Measurements from ENCODE around the gene RBPJ. TPM values are rescaled to one million over a fixed set of nuclear protein-coding genes. Genes with fewer than 3 reads are reported as not detected.

Gene RBPJ
- polyA plus RNA-seq, 4 donors = 13.0 to 50.6 (median 17.8) TPM

- H3K27me3 ChIP-seq (ENCODE audit: control insufficient read depth in 3 of 3, insufficient read depth in 3 of 3, low read length in 3 of 3) = no peaks in the 10 kb centered on the region
- H3K4me1 ChIP-seq (ENCODE audit: control insufficient read depth in 3 of 3, insufficient read depth in 2 of 3, low read depth in 1 of 3, low read length in 2 of 3) = no peaks in the 10 kb centered on the region
- FAIRE-seq (no peak), DNase-seq (no peak)
- WGBS, 3 donors = 96% methylated on average over 5 of the region's 5 CpGs
- no peak overlapping the region for H3K4me3 ChIP-seq (ENCODE audit: low read depth in 1 of 3, low read length in 3 of 3)
- H3K9me3 ChIP-seq (ENCODE audit: control insufficient read depth in 2 of 2, insufficient read depth in 1 of 2, low read depth in 1 of 2, low read length in 1 of 2) = peaks cover 0 to 3% of the 10 kb centered on the region in 2 donors
- peaks cover 0 to 9% (median 0%) of the 10 kb centered on the region in 3 donors for H3K36me3 ChIP-seq (ENCODE audit: control insufficient read depth in 3 of 3, insufficient read depth in 2 of 3, low read depth in 1 of 3, low read length in 3 of 3)
- no peak overlapping the region for H3K27ac ChIP-seq (ENCODE audit: low read depth in 1 of 3, low read length in 2 of 3)
These were observed 121.0 kb downstream of the RBPJ start for GRCh38 chr4:26441771-26442170.

- FAIRE-seq = no peak
- Histone ChIP-seq H3K36me3 (ENCODE audit: control insufficient read depth in 3 of 3, insufficient read depth in 2 of 3, low read depth in 1 of 3, low read length in 3 of 3) (no peaks in the 10 kb centered on the region), H3K27me3 (ENCODE audit: control insufficient read depth in 3 of 3, insufficient read depth in 3 of 3, low read length in 3 of 3) (no peaks in the 10 kb centered on the region), H3K27ac (ENCODE audit: low read depth in 1 of 3, low read length in 2 of 3) (no peak overlapping the region), H3K9me3 (ENCODE audit: control insufficient read depth in 2 of 2, insufficient read depth in 1 of 2, low read depth in 1 of 2, low read length in 1 of 2) (peaks cover 0 to 3% of the 10 kb centered on the region in 2 donors), H3K4me3 (ENCODE audit: low read depth in 1 of 3, low read length in 3 of 3) (no peak overlapping the region), H3K4me1 (ENCODE audit: control insufficient read depth in 3 of 3, insufficient read depth in 2 of 3, low read depth in 1 of 3, low read length in 2 of 3) (peaks cover 0 to 4% (median 0%) of the 10 kb centered on the region in 3 donors)
- DNase-seq = no peak
- 69 to 85% (median 85%) methylated on average over 8 of the region's 8 CpGs for WGBS, 3 donors
These were observed 126.6 kb downstream of the RBPJ start for GRCh38 chr4:26447378-26447777.

GRCh38 chr4:26450418-26450817 lies 129.6 kb downstream of the RBPJ start:
- H3K27me3 ChIP-seq (ENCODE audit: control insufficient read depth in 3 of 3, insufficient read depth in 3 of 3, low read length in 3 of 3) = no peaks in the 10 kb centered on the region
- no peak for FAIRE-seq

GRCh38 chr4:26451597-26451996 lies 130.8 kb downstream of the RBPJ start:
- Histone ChIP-seq H3K27ac (ENCODE audit: low read depth in 1 of 3, low read length in 2 of 3) (no peak overlapping the region), H3K4me3 (ENCODE audit: low read depth in 1 of 3, low read length in 3 of 3) (no peak overlapping the region), H3K27me3 (ENCODE audit: control insufficient read depth in 3 of 3, insufficient read depth in 3 of 3, low read length in 3 of 3) (no peaks in the 10 kb centered on the region), H3K36me3 (ENCODE audit: control insufficient read depth in 3 of 3, insufficient read depth in 2 of 3, low read depth in 1 of 3, low read length in 3 of 3) (no peaks in the 10 kb centered on the region), H3K9me3 (ENCODE audit: control insufficient read depth in 2 of 2, insufficient read depth in 1 of 2, low read depth in 1 of 2, low read length in 1 of 2) (peaks cover 0 to 8% of the 10 kb centered on the region in 2 donors), H3K4me1 (ENCODE audit: control insufficient read depth in 3 of 3, insufficient read depth in 2 of 3, low read depth in 1 of 3, low read length in 2 of 3) (peaks cover 0 to 5% (median 0%) of the 10 kb centered on the region in 3 donors)
- no peak for DNase-seq
- 63 to 78% (median 71%) methylated on average over 3 of the region's 3 CpGs for WGBS, 3 donors
- no peak for FAIRE-seq

More at GRCh38 chr4:26450418-26450817, 129.6 kb downstream of the RBPJ start:
- H3K36me3 ChIP-seq (ENCODE audit: control insufficient read depth in 3 of 3, insufficient read depth in 2 of 3, low read depth in 1 of 3, low read length in 3 of 3) = no peaks in the 10 kb centered on the region
- WGBS, 3 donors = 87 to 94% (median 92%) methylated on average over 5 of the region's 5 CpGs
- peaks cover 0 to 8% of the 10 kb centered on the region in 2 donors for H3K9me3 ChIP-seq (ENCODE audit: control insufficient read depth in 2 of 2, insufficient read depth in 1 of 2, low read depth in 1 of 2, low read length in 1 of 2)
- H3K4me3 ChIP-seq (ENCODE audit: low read depth in 1 of 3, low read length in 3 of 3) = no peak overlapping the region
- no peak overlapping the region for H3K27ac ChIP-seq (ENCODE audit: low read depth in 1 of 3, low read length in 2 of 3)
- DNase-seq = no peak
- peaks cover 0 to 5% (median 0%) of the 10 kb centered on the region in 3 donors for H3K4me1 ChIP-seq (ENCODE audit: control insufficient read depth in 3 of 3, insufficient read depth in 2 of 3, low read depth in 1 of 3, low read length in 2 of 3)

GRCh38 chr4:26452565-26453531 lies 132.0 kb downstream of the RBPJ start:
- Histone ChIP-seq H3K9me3 (ENCODE audit: control insufficient read depth in 2 of 2, insufficient read depth in 1 of 2, low read depth in 1 of 2, low read length in 1 of 2) (peaks cover 0 to 8% of the 10 kb centered on the region in 2 donors), H3K27ac (ENCODE audit: low read depth in 1 of 3, low read length in 2 of 3) (no peak overlapping the region), H3K4me3 (ENCODE audit: low read depth in 1 of 3, low read length in 3 of 3) (no peak overlapping the region), H3K4me1 (ENCODE audit: control insufficient read depth in 3 of 3, insufficient read depth in 2 of 3, low read depth in 1 of 3, low read length in 2 of 3) (peaks cover 0 to 5% (median 0%) of the 10 kb centered on the region in 3 donors), H3K36me3 (ENCODE audit: control insufficient read depth in 3 of 3, insufficient read depth in 2 of 3, low read depth in 1 of 3, low read length in 3 of 3) (no peaks in the 10 kb centered on the region), H3K27me3 (ENCODE audit: control insufficient read depth in 3 of 3, insufficient read depth in 3 of 3, low read length in 3 of 3) (no peaks in the 10 kb centered on the region)
- DNase-seq (peak; percentile 8 to 26), FAIRE-seq (no peak)
- WGBS, 3 donors = 51 to 72% (median 64%) methylated on average over 15 of the region's 15 CpGs

- Histone ChIP-seq H3K4me3 (ENCODE audit: low read depth in 1 of 3, low read length in 3 of 3) (no peak overlapping the region), H3K27ac (ENCODE audit: low read depth in 1 of 3, low read length in 2 of 3) (no peak overlapping the region), H3K4me1 (ENCODE audit: control insufficient read depth in 3 of 3, insufficient read depth in 2 of 3, low read depth in 1 of 3, low read length in 2 of 3) (peaks cover 0 to 5% (median 0%) of the 10 kb centered on the region in 3 donors), H3K27me3 (ENCODE audit: control insufficient read depth in 3 of 3, insufficient read depth in 3 of 3, low read length in 3 of 3) (no peaks in the 10 kb centered on the region), H3K36me3 (ENCODE audit: control insufficient read depth in 3 of 3, insufficient read depth in 2 of 3, low read depth in 1 of 3, low read length in 3 of 3) (no peaks in the 10 kb centered on the region), H3K9me3 (ENCODE audit: control insufficient read depth in 2 of 2, insufficient read depth in 1 of 2, low read depth in 1 of 2, low read length in 1 of 2) (peaks cover 0 to 8% of the 10 kb centered on the region in 2 donors)
- 94 to 97% (median 96%) methylated on average over 3 of the region's 3 CpGs for WGBS, 3 donors
- DNase-seq (no peak), FAIRE-seq (no peak)
These were observed 134.1 kb downstream of the RBPJ start for GRCh38 chr4:26454961-26455360.

GRCh38 chr4:26455571-26455970 lies 134.8 kb downstream of the RBPJ start:
- DNase-seq (no peak), FAIRE-seq (no peak)
- no peaks in the 10 kb centered on the region for H3K36me3 ChIP-seq (ENCODE audit: control insufficient read depth in 3 of 3, insufficient read depth in 2 of 3, low read depth in 1 of 3, low read length in 3 of 3)
- peaks cover 0 to 8% of the 10 kb centered on the region in 2 donors for H3K9me3 ChIP-seq (ENCODE audit: control insufficient read depth in 2 of 2, insufficient read depth in 1 of 2, low read depth in 1 of 2, low read length in 1 of 2)
- WGBS, 3 donors = 76 to 86% (median 82%) methylated on average over 2 of the region's 2 CpGs
- peaks cover 0 to 5% (median 0%) of the 10 kb centered on the region in 3 donors for H3K4me1 ChIP-seq (ENCODE audit: control insufficient read depth in 3 of 3, insufficient read depth in 2 of 3, low read depth in 1 of 3, low read length in 2 of 3)
- no peak overlapping the region for H3K4me3 ChIP-seq (ENCODE audit: low read depth in 1 of 3, low read length in 3 of 3)
- no peak overlapping the region for H3K27ac ChIP-seq (ENCODE audit: low read depth in 1 of 3, low read length in 2 of 3)
- no peaks in the 10 kb centered on the region for H3K27me3 ChIP-seq (ENCODE audit: control insufficient read depth in 3 of 3, insufficient read depth in 3 of 3, low read length in 3 of 3)

GRCh38 chr4:26457412-26457811 lies 136.6 kb downstream of the RBPJ start:
- Histone ChIP-seq H3K27me3 (ENCODE audit: control insufficient read depth in 3 of 3, insufficient read depth in 3 of 3, low read length in 3 of 3) (no peaks in the 10 kb centered on the region), H3K27ac (ENCODE audit: low read depth in 1 of 3, low read length in 2 of 3) (no peak overlapping the region), H3K4me3 (ENCODE audit: low read depth in 1 of 3, low read length in 3 of 3) (no peak overlapping the region), H3K36me3 (ENCODE audit: control insufficient read depth in 3 of 3, insufficient read depth in 2 of 3, low read depth in 1 of 3, low read length in 3 of 3) (no peaks in the 10 kb centered on the region), H3K4me1 (ENCODE audit: control insufficient read depth in 3 of 3, insufficient read depth in 2 of 3, low read depth in 1 of 3, low read length in 2 of 3) (peaks cover 0 to under 1% (median 0%) of the 10 kb centered on the region in 3 donors), H3K9me3 (ENCODE audit: control insufficient read depth in 2 of 2, insufficient read depth in 1 of 2, low read depth in 1 of 2, low read length in 1 of 2) (peaks cover 0 to 8% of the 10 kb centered on the region in 2 donors)
- 84 to 89% (median 88%) methylated on average over 6 of the region's 6 CpGs for WGBS, 3 donors
- no peak for FAIRE-seq
- no peak for DNase-seq
